IPS DF 6.9 (cell line): ENCODE data around the gene IRS2.

Experiments
- DNase-seq: peaks from one replicate; pipeline ENCODE4 v3.0.0-alpha.2; 2013; ENCODE audit warnings: low read depth, low spot score
- H3K27ac ChIP-seq: one replicate; pipeline ENCODE4 v1.5.1; 2013; ENCODE audit warnings: low read length, control low read depth
- H3K27me3 ChIP-seq: 2 replicates; pipeline ENCODE4 v1.6.1; 2013; ENCODE audit warnings: mild to moderate bottlenecking, low read length; ENCODE audit not compliant: control insufficient read depth, insufficient read depth
- H3K36me3 ChIP-seq: 2 replicates; pipeline ENCODE4 v1.6.1; 2013; ENCODE audit warnings: low read length; ENCODE audit not compliant: control insufficient read depth, insufficient read depth
- H3K4me1 ChIP-seq: 2 replicates; pipeline ENCODE4 v1.6.1; 2013; ENCODE audit warnings: low read length; ENCODE audit not compliant: control insufficient read depth, insufficient read depth
- H3K4me3 ChIP-seq: 2 replicates; pipeline ENCODE4 v1.5.1; 2013; ENCODE audit warnings: mild to moderate bottlenecking, low read length
- H3K9me3 ChIP-seq: 2 replicates; pipeline ENCODE4 v1.6.1; 2013; ENCODE audit warnings: low read length, inconsistent platforms; ENCODE audit not compliant: control insufficient read depth, insufficient read depth
- whole genome bisulfite sequencing: extraction: QIAGEN DNeasy Blood & Tissue Kit; methylation state at CpG from one replicate; pipeline ENCODE4 v1.1.7; 2013; ENCODE audit warnings: mixed read lengths, missing lambda C conversion rate; ENCODE audit not compliant: insufficient read length, insufficient coverage; 5-methylcytosine and 5-hydroxymethylcytosine counted together

The IRS2 gene

GRCh38 chr13:109722068-109722467, 64.3 kb downstream of the IRS2 start:
- no peaks in the 10 kb centered on the region for H3K4me1 ChIP-seq
- no peaks in the 10 kb centered on the region for H3K9me3 ChIP-seq
- no peak overlapping the region for H3K4me3 ChIP-seq
- H3K27ac ChIP-seq = no peak overlapping the region
- no peaks in the 10 kb centered on the region for H3K27me3 ChIP-seq
- DNase-seq = no peak
- no CpG with 5 or more reads among the region's 6 CpGs for WGBS
- H3K36me3 ChIP-seq = no peaks in the 10 kb centered on the region

DNA sequence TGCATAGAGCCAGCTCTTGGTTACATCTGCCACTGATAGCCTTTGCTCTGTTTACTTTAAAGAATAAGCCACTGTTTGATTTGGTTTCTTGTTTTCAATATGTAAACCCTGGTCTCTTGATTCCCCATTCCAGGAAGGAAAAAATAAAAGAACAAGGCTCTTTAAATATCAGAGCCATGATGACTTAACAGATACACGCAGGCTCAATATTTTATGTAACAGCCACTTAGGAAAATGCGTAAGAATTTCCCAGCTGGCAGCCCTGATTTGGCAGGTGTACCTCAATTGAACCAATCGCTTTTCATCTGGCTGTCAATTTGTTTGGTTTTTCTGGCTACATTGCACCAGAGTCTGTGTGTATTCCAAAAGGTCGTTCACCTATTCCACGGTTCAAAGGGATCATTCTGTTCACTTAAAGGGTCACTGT, 65.6 kb downstream of the IRS2 start:
- H3K4me1 ChIP-seq = no peaks in the 10 kb centered on the region
- no peaks in the 10 kb centered on the region for H3K27me3 ChIP-seq
- no peak for DNase-seq
- H3K4me3 ChIP-seq = no peak overlapping the region
- H3K27ac ChIP-seq = no peak overlapping the region
- no peaks in the 10 kb centered on the region for H3K36me3 ChIP-seq
- no CpG with 5 or more reads among the region's 5 CpGs for WGBS
- no peaks in the 10 kb centered on the region for H3K9me3 ChIP-seq

DNA sequence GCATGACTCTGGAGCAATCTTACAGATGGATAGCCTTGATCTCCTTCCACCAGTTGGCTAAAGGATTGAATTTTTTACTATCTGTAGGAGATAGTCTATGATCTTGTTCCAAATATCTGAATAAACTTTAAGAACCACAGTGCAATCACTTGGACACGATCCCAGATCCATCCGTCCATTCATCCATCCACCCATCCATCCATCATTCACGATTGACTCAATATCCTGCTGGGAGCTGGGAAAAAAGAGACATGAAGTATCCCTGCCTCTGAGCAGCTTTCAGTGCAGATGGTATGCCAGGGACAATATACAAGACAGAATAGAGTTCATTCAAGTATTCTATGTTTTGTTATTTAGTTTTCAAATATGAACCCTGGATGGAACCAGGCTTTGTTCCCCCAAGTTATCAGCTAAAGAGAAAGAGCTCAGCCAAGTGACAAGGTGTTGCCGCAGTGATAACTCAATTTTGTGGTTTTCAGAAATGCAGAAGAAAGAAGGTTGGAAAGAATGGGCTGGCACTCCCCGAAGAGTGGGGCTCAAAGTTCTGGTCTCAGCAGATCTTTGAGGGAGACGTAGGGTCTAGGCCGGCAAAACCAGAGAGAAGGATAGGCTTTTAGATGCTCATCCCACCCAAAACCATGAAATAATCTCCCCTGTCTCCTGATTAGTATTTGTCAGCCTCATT, 66.3 kb downstream of the IRS2 start:
- Histone ChIP-seq H3K9me3 (no peaks in the 10 kb centered on the region), H3K27ac (no peak overlapping the region), H3K4me3 (no peak overlapping the region), H3K4me1 (no peaks in the 10 kb centered on the region), H3K27me3 (no peaks in the 10 kb centered on the region), H3K36me3 (no peaks in the 10 kb centered on the region)
- DNase-seq = no peak
- WGBS = no CpG with 5 or more reads among the region's 7 CpGs

DNA sequence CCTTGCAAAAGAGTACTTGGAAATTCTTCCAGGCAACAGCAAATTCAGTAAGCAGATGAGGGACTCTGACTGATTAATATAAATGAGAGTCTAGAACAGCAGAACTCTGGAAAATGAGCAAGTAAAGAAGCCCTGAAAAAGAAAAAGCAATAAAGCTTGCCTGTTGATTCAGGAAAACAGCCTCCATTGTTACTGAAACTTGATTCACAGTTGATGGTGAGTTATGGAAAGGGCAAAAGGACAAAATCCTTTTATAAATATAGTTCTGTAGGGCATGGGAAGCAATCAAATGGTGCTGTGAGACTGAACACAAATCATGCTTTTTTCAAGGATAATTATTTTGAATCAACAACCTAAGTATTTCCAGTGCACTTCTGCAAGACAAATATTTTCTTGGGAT, 67.7 kb downstream of the IRS2 start:
- no peaks in the 10 kb centered on the region for H3K27me3 ChIP-seq
- no peak for DNase-seq

GRCh38 chr13:109717686-109718085, 68.7 kb downstream of the IRS2 start:
- no peaks in the 10 kb centered on the region for H3K36me3 ChIP-seq
- WGBS = no CpG with 5 or more reads among the region's 6 CpGs
- no peak overlapping the region for H3K27ac ChIP-seq
- H3K27me3 ChIP-seq = no peaks in the 10 kb centered on the region
- no peaks in the 10 kb centered on the region for H3K4me1 ChIP-seq
- no peaks in the 10 kb centered on the region for H3K9me3 ChIP-seq
- H3K4me3 ChIP-seq = no peak overlapping the region
- DNase-seq = no peak

More for the DNA sequence above, 67.7 kb downstream of the IRS2 start:
- Histone ChIP-seq H3K36me3 (no peaks in the 10 kb centered on the region), H3K4me1 (no peaks in the 10 kb centered on the region), H3K27ac (no peak overlapping the region), H3K9me3 (no peaks in the 10 kb centered on the region), H3K4me3 (no peak overlapping the region)

GRCh38 chr13:109715902-109716301, 70.5 kb downstream of the IRS2 start:
- WGBS = no CpG with 5 or more reads among the region's 1 CpG
- H3K9me3 ChIP-seq = no peaks in the 10 kb centered on the region
- H3K4me3 ChIP-seq = no peak overlapping the region
- no peak overlapping the region for H3K27ac ChIP-seq
- no peaks in the 10 kb centered on the region for H3K36me3 ChIP-seq
- H3K27me3 ChIP-seq = no peaks in the 10 kb centered on the region
- no peaks in the 10 kb centered on the region for H3K4me1 ChIP-seq
- no peak for DNase-seq

DNA sequence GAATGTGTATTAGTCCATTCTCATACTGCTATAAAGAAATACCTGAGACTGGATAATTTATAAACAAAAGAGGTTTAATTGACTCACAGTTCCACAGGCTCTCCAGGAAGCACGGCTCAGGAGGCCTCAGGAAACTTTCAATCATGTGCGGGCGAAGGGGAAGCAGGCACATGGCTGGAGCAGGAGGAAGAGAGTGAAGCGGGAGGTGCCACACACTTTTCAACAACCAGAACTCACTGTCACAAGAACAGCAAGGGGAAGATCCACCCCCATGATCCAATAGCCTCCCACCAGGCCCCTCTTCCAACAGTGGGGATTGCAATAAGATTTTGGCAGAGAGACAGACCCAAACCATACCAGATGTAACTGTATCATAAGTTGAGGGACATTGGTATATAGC, 72.7 kb downstream of the IRS2 start:
- DNase-seq = no peak
- no peak overlapping the region for H3K4me3 ChIP-seq
- no CpG with 5 or more reads among the region's 4 CpGs for WGBS

GRCh38 chr13:109712124-109712722, 74.2 kb downstream of the IRS2 start:
- no peaks in the 10 kb centered on the region for H3K27me3 ChIP-seq
- no peak overlapping the region for H3K27ac ChIP-seq
- WGBS = no CpG with 5 or more reads among the region's 9 CpGs
- H3K4me1 ChIP-seq = no peaks in the 10 kb centered on the region
- H3K4me3 ChIP-seq = no peak overlapping the region
- no peak for DNase-seq
- H3K36me3 ChIP-seq = no peaks in the 10 kb centered on the region
- H3K9me3 ChIP-seq = no peaks in the 10 kb centered on the region

More for the DNA sequence above, 72.7 kb downstream of the IRS2 start:
- Histone ChIP-seq H3K9me3 (no peaks in the 10 kb centered on the region), H3K27me3 (no peaks in the 10 kb centered on the region), H3K36me3 (no peaks in the 10 kb centered on the region), H3K27ac (no peak overlapping the region), H3K4me1 (no peaks in the 10 kb centered on the region)

GRCh38 chr13:109707742-109708617, 78.4 kb downstream of the IRS2 start:
- DNase-seq = no peak
- Histone ChIP-seq H3K36me3 (no peaks in the 10 kb centered on the region), H3K27me3 (no peaks in the 10 kb centered on the region), H3K27ac (no peak overlapping the region), H3K9me3 (no peaks in the 10 kb centered on the region), H3K4me1 (no peaks in the 10 kb centered on the region), H3K4me3 (no peak overlapping the region)
- WGBS = no CpG with 5 or more reads among the region's 14 CpGs

- Histone ChIP-seq H3K4me1 (no peaks in the 10 kb centered on the region), H3K9me3 (no peaks in the 10 kb centered on the region), H3K27me3 (no peaks in the 10 kb centered on the region), H3K27ac (no peak overlapping the region), H3K36me3 (no peaks in the 10 kb centered on the region), H3K4me3 (no peak overlapping the region)
- no peak for DNase-seq
- no CpG with 5 or more reads among the region's 15 CpGs for WGBS
Observed at GRCh38 chr13:109707044-109707741, 79.2 kb downstream of the IRS2 start.
